Fibroblast of skin of right quadriceps (primary cell): Measurements from ENCODE around the gene CHRND.
"Not testable (repeated sequence)": the region's sequence is repeated elsewhere in the genome, so short reads cannot be mapped to it uniquely, and the experiment has no call there.

Experiments
- DNase-seq: peaks from one replicate; pipeline ENCODE4 v3.0.0-alpha.2; 2013

CHRND gene

DNA sequence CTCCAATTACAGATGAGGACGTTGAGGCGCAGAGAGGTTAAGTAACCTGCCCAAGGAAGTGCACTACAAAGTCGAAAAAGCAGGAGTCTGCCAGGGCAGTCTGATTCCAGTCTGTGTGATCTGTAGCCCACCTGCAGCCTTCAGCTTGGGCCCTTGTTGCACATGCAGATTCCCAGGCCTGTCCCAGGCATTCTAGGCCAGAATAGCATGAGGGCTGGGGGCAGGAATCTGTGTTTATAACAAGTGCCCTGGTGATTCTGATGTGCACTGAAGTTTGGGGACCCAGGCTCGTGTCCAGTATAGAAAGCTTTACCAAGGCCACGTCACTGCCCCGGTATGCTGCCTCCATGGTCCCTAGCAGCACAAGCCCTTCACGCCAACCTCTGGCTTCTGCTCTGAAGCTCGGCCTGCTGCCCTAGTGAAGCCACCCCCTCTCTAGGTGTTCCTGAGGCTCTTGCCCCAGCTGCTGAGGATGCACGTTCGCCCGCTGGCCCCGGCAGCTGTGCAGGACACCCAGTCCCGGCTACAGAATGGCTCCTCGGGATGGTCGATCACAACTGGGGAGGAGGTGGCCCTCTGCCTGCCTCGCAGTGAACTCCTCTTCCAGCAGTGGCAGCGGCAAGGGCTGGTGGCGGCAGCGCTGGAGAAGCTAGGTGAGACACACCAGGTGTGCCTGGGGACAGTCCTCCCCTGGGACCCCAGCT is 18.1 kb downstream of the CHRND start:
- no peak for DNase-seq

- no peak for DNase-seq
These were observed 18.7 kb downstream of the CHRND start for GRCh38 chr2:232544674-232545073.

DNA sequence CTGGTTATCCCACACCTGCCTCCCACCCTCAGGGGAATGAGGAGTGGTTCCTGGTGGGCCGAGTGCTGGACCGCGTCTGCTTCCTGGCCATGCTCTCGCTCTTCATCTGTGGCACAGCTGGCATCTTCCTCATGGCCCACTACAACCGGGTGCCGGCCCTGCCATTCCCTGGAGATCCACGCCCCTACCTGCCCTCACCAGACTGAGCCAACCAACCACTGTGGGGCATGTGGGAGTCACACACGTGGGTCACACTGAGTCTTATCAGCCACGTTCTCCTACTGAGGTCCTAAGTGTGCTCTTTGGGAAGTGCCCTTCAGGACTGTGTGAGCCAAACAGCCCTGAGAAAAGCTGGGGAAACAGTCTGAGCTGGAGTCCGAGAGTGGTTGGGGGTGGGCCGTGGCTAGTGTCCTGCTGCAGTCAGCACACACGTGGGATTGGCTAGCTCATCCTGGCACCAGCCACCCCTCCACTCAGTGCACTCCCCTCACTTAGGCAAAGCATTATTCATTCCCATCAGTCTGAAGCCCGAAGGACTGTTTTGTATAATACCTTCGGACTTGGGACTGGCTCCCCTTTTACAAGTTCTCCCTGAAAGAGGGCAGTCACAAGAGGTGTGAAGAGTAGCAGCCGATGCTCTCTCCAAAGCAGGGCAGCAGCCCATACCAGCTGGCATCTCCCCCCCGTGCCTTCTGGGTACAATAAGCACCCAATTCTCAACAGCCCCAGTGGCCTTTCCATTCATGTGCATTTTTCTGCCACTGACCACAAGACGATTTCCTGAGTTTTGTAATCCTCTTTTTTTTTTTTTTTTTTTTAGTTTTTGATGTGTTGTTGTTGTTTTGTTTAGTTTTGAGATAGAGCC is 19.8 kb downstream of the CHRND start:
- DNase-seq, result no peak

DNA sequence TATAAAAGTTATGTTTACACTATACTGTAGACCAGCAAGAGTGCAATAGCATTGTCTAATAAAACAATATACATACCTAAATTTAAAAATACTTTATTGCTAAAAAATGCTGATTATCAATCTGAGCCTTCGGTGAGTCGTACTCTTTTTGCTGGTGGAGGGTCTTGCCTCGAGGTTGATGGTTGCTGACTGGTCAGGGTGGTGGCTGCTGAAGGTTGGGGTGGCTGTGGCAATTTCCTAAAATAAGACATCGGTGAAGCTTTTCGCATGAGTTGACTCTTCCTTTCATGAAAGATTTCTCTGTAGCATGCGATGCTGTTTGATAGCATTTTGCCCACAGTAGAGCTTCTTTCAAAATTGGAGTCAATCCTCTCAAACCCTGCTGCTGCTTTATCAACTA is 22.0 kb downstream of the CHRND start:
- no peak for DNase-seq

DNA sequence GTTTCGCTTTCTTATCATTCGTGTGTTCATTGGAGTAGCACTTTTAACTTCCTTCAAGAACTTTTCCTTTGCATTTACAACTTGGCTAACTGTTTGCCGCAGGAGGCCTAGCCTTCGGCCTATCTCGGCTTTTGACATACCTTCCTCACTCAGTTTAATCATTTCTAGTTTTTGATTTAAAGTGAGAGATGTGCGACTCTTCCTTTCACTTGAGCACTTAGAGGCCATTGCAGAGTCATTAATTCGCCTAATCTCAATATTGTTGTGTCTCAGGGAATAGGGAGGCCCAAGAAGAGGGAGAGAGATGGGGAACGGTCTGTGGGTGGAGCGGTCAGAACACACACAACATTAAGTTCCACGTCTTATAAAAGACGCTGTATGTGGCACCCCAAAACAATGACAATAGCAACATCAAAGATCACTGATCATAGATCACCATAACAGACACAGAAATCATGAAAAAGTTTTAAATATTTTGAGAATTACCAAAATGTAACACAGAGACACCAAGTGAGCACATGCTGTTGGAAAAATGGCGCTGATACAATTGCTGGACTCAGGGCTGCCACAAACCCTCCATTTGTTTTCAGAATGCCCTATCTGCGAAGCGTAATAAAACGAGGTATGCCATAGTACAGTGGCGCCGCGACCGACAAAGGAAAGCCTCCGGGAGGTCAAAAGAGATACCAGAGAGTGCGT is 23.8 kb downstream of the CHRND start:
- peak; percentile 5 for DNase-seq

GRCh38 chr2:232550354-232551249 is 24.6 kb downstream of the CHRND start, which contains the start of the genes EIF4E2 and TIGD1:
TSS of gene EIF4E2 (plus strand) at chr2:232550689. CDS start at chr2:232550725, 36 bp downstream.
TSS of gene TIGD1 (minus strand) at chr2:232550557. CDS start at chr2:232549882, 675 bp downstream.
- peak; percentile 93 for DNase-seq

- no peak for DNase-seq
These were observed 25.3 kb downstream of the CHRND start for GRCh38 chr2:232551250-232551638.

DNA sequence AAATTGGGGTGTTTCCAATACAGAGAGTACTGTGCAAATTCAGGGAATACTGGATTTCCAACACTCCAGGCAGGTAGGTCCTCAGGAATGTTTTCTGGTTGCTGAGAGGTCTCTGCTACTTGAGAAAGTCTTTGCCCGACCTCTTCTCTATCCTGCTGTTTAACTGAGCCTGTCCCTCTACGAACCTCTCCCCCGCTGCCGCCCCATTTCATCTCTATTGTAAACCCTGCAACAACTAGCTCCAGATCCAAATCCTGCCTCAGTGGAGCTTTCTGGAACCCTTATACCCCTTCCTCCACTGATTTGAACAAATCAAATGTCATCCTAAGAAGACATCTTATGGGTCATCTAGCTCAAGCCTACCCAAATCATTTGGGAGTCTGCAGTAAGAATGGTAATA is 25.8 kb downstream of the CHRND start:
- DNase-seq, result no peak

DNA sequence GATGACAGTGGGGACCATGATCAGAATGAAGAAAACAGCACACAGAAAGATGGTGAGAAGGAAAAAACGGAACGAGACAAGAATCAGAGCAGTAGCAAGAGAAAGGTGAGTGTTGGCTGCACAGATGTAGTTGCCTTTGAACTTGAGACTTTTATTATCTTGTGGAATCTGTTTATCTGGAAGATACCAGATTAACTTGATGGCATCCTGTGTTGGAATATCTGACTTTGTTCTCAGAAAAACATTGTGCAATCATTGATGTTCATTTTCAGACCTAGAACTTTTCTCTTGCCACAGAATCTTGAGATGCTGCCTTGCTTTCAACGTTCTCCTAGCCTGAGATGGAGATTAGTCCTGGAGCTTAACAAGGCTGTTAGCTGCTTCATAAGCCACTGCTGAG is 30.5 kb downstream of the CHRND start:
- DNase-seq, result no peak

DNA sequence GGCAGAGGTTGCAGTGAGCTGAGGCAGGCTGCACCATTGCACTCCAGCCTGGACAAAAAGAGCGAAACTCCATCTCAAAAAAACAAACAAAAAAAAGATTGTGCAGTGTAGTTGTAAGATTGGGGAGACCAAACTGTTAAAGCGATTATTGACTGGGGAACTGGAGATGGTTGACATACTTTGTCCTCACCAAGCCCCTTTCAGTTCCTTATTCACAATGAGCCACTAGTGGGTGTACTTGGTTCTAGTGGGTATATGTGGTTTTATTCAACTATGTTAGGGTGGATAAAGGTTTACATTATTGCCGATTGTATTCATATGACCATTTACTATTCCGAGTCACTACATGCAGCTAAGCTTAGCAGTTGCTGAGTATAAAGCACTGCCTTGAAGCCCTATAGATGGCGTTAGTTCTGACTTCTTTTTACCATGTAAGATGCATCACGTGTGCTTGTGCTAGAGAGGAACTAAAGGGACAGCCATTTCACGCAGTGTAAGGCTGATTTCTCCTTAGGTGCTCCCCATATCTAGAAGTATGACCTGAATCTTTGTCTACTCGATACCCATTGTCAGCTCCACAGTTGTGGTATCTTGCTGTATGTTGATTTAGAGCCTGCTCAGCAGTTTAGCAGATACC is 36.7 kb downstream of the CHRND start:
- no peak for DNase-seq

- peak; percentile 14 for DNase-seq
These were observed 37.6 kb downstream of the CHRND start for GRCh38 chr2:232563580-232563979.

DNA sequence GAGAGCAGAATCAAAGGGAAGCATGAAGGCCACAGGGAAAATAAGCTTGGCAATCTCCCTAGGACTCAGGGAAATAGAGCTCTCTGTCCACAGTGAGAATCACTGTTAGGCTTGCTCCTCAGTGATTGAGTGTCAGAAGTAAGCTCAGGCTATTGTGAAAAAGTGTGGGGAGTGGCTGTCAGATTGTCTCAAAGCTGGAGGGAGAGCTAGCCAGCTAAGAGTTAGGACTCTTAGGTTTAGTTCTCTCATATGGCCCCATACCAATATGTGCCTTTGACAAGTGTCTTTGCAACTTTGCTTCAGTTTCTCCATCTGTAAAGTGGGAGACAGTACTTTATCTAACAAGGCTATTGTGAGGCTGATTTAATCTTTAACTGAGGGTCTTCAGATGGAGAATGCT is 41.8 kb downstream of the CHRND start:
- DNase-seq, result no peak

GRCh38 chr2:232568161-232568560 is 42.2 kb downstream of the CHRND start:
- peak; percentile 31 for DNase-seq

DNA sequence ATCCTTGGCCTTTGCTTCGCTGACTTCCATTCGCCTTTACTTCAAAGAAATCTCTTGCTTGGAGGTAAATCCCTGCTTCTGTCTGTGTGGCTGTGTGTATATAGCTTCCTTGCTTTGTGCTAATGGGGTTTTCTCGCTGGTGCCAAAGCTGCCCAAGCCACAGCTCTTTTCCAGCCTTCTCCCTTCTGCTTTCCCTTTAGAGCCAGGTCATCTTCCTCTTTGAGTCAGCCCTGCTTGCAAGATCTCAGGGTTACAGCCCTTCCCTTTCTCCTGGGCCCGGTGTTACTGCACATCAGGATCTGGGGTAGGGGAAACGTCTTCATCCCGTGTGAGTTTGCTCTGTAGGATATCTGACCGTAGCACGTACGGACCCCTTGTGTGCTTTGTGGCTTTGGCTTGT is 43.6 kb downstream of the CHRND start:
- no peak for DNase-seq

GRCh38 chr2:232570481-232570880 is 44.5 kb downstream of the CHRND start:
- not testable (repeated sequence) for DNase-seq

GRCh38 chr2:232571026-232571474 is 45.1 kb downstream of the CHRND start:
- DNase-seq, result no peak

- no peak for DNase-seq
These were observed 47.1 kb downstream of the CHRND start for GRCh38 chr2:232573042-232573441.

GRCh38 chr2:232573771-232574435 is 47.9 kb downstream of the CHRND start:
- DNase-seq, result no peak

DNA sequence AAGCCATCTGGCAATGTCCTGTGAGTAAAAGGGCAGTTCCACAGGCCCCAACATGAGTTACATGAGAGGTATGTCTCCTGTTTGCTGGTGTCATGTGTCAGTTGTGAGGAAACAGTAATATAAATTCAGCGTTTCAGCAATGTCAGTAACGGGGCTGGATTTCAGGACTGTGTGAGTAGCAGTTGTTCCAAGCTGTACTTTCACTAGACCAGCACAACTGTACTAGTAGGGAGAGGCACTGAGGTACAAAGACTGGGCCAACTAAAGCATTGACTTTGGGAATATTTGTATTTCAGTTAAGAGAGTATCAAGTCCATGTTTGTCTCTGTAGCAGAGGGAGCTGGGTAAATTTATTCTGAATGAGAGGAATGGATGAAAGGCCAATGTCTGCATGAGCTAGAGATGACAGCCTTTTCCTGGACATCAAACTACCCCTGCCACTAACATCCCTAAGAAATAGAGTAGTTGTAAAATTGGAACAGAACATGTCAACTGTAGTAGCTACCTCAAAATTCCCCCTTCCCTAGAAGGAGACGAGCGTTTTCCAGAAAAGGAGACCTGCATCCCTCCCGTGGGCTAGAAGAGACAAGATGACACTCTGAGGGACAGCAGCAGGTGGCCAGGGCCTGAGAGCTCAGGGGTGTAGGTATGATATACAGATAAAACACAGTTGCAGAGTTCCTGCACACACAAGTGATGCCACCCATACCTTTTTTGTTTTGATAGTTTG is 48.9 kb downstream of the CHRND start:
- peak; percentile 26 for DNase-seq

- no peak for DNase-seq
These were observed 49.4 kb downstream of the CHRND start for GRCh38 chr2:232575404-232575746.

- peak; percentile 24 for DNase-seq
These were observed 51.0 kb downstream of the CHRND start for GRCh38 chr2:232576995-232577394.
